Hepatocyte (in vitro differentiated cells): Measurements from ENCODE around the gene PCDH1. TPM values are rescaled to one million over a fixed set of nuclear protein-coding genes. Genes with fewer than 3 reads are reported as not detected.

Experiments used
- DNase-seq: peaks from one replicate; pipeline ENCODE4 v3.0.0-alpha.2; 2016; ENCODE audit warnings: low spot score
- H2AFZ ChIP-seq: fragments of 200-600 bp; sonication (generic); 2 replicates; pipeline ENCODE4 v1.6.0; 2016; ENCODE audit warnings: antibody characterized with exemption, mild to moderate bottlenecking
- H3K27ac ChIP-seq: fragments of 200-600 bp; sonication (generic); 2 replicates; pipeline ENCODE4 v1.5.1; 2016; ENCODE audit warnings: mild to moderate bottlenecking
- H3K27me3 ChIP-seq: fragments of 200-600 bp; sonication (generic); 2 replicates; pipeline ENCODE4 v1.6.1; 2016
- H3K36me3 ChIP-seq: fragments of 200-600 bp; sonication (generic); replicated peaks from 2 replicates; pipeline ENCODE4 v1.5.1; 2016; ENCODE audit warnings: low read depth; ENCODE audit not compliant: insufficient read depth
- H3K4me1 ChIP-seq: fragments of 200-600 bp; sonication (generic); 2 replicates; pipeline ENCODE4 v1.5.1; 2016; ENCODE audit warnings: mild to moderate bottlenecking, moderate library complexity; ENCODE audit not compliant: insufficient read depth
- H3K4me2 ChIP-seq: fragments of 200-600 bp; sonication (generic); 2 replicates; pipeline ENCODE4 v1.6.0; 2016
- H3K4me3 ChIP-seq: fragments of 200-600 bp; sonication (generic); 2 replicates; pipeline ENCODE4 v1.5.1; 2016; ENCODE audit warnings: mild to moderate bottlenecking
- H3K79me2 ChIP-seq: fragments of 200-600 bp; sonication (generic); 2 replicates; pipeline ENCODE4 v1.6.0; 2017; ENCODE audit warnings: mild to moderate bottlenecking
- H3K9me2 ChIP-seq: fragments of 200-600 bp; sonication (generic); replicated peaks from 2 replicates; pipeline ENCODE4 v1.6.0; 2017; ENCODE audit warnings: mild to moderate bottlenecking; ENCODE audit not compliant: insufficient read depth
- H3K9me3 ChIP-seq: fragments of 200-600 bp; sonication (generic); 2 replicates; pipeline ENCODE4 v1.5.1; 2016; ENCODE audit warnings: low read depth, mild to moderate bottlenecking
- H4K20me1 ChIP-seq: fragments of 200-600 bp; sonication (generic); 2 replicates; pipeline ENCODE4 v1.6.0; 2016; ENCODE audit warnings: mild to moderate bottlenecking; ENCODE audit not compliant: insufficient read depth, poor library complexity, severe bottlenecking
- CTCF ChIP-seq: fragments of 200-600 bp; sonication (generic); IDR thresholded peaks from 2 replicates; pipeline ENCODE4 v1.5.1; 2016; ENCODE audit warnings: antibody characterized with exemption, mild to moderate bottlenecking; ENCODE audit not compliant: poor library complexity
- EZH2 ChIP-seq: fragments of 200-600 bp; sonication (generic); IDR thresholded peaks from 2 replicates; pipeline ENCODE4 v1.6.1; 2016; ENCODE audit warnings: antibody characterized with exemption, mild to moderate bottlenecking, borderline replicate concordance
- EZH2phosphoT487 ChIP-seq: fragments of 200-600 bp; sonication (generic); IDR thresholded peaks from one replicate; pipeline ENCODE4 v1.6.1; 2018; ENCODE audit warnings: antibody characterized with exemption, mild to moderate bottlenecking, low read depth, moderate library complexity; ENCODE audit not compliant: unreplicated experiment, severe bottlenecking
- WGBS: methylation state at CpG from one replicate; pipeline ENCODE4 v1.1.6; 2016; ENCODE audit warnings: low lambda C conversion rate; ENCODE audit errors: missing lambda C conversion rate; 5-methylcytosine and 5-hydroxymethylcytosine counted together
- polyA plus RNA-seq: library from polyadenylated mRNA; unstranded; fragments of >200 nt; fragmentation: Nextera tagmentation; extraction: Ambion mirVana; gene quantifications from 2 replicates; pipeline ENCODE4 v1.2.1, GENCODE V29; 2016
- total RNA-seq: library from RNA; depleted of rRNA; stranded (reverse); fragments of >200 nt; gene quantifications from 2 replicates; pipeline ENCODE4 v1.2.3, GENCODE V29; 2014

The PCDH1 gene
- total and polyA plus RNA-seq, 2 experiments from 2014 or later = 8.6 to 10.5 TPM

GRCh38 chr5:141879941-141880738 lies 1.9 kb upstream of the PCDH1 start:
- H3K4me2 ChIP-seq = no peak overlapping the region
- peaks cover 24% of the 10 kb centered on the region for H3K4me1 ChIP-seq
- H3K9me3 ChIP-seq = no peaks in the 10 kb centered on the region
- H4K20me1 ChIP-seq = no peaks in the 10 kb centered on the region
- no peak overlapping the region for H3K4me3 ChIP-seq
- peak; percentile 4 for DNase-seq
- WGBS = 36% methylated on average over 7 of the region's 7 CpGs
- H3K27me3 ChIP-seq = peaks cover 78% of the 10 kb centered on the region
- H2AFZ ChIP-seq = no peak overlapping the region
- no peaks in the 10 kb centered on the region for H3K9me2 ChIP-seq
- H3K79me2 ChIP-seq = no peaks in the 10 kb centered on the region
- H3K36me3 ChIP-seq = no peaks in the 10 kb centered on the region
- TF ChIP-seq EZH2 (no peak), CTCF (no peak), EZH2phosphoT487 (no peak)
- H3K27ac ChIP-seq = no peak overlapping the region

- no peak for TF ChIP-seq EZH2phosphoT487
- TF ChIP-seq CTCF = no peak
- no peak for TF ChIP-seq EZH2
- no peak for DNase-seq
- Histone ChIP-seq H3K27me3 (peaks cover 70% of the 10 kb centered on the region), H3K27ac (no peak overlapping the region), H3K9me2 (no peaks in the 10 kb centered on the region), H3K4me1 (peaks cover 25% of the 10 kb centered on the region), H4K20me1 (no peaks in the 10 kb centered on the region), H3K4me3 (no peak overlapping the region), H2AFZ (no peak overlapping the region), H3K9me3 (no peaks in the 10 kb centered on the region), H3K36me3 (no peaks in the 10 kb centered on the region), H3K79me2 (no peaks in the 10 kb centered on the region), H3K4me2 (no peak overlapping the region)
- 3% methylated on average over 2 of the region's 2 CpGs for WGBS
Measured at GRCh38 chr5:141879426-141879759, 1.2 kb upstream of the PCDH1 start.

GRCh38 chr5:141878711-141879425 lies 658 bp upstream of the PCDH1 start:
- Histone ChIP-seq H4K20me1 (no peaks in the 10 kb centered on the region), H3K4me3 (peak overlapping the region; percentile 24), H3K9me3 (no peaks in the 10 kb centered on the region), H3K4me1 (peaks cover 27% of the 10 kb centered on the region), H3K27ac (peak overlapping the region; percentile 35), H2AFZ (peak overlapping the region; percentile 39), H3K36me3 (no peaks in the 10 kb centered on the region), H3K27me3 (peaks cover 65% of the 10 kb centered on the region), H3K79me2 (no peaks in the 10 kb centered on the region), H3K9me2 (no peaks in the 10 kb centered on the region), H3K4me2 (peak overlapping the region; percentile 99)
- DNase-seq = peak; percentile 95
- peak; percentile 95 for TF ChIP-seq CTCF
- TF ChIP-seq EZH2phosphoT487 = no peak
- WGBS = under 1% methylated on average over 32 of the region's 40 CpGs
